ENCODE results near the gene FOXP1.

DNA sequence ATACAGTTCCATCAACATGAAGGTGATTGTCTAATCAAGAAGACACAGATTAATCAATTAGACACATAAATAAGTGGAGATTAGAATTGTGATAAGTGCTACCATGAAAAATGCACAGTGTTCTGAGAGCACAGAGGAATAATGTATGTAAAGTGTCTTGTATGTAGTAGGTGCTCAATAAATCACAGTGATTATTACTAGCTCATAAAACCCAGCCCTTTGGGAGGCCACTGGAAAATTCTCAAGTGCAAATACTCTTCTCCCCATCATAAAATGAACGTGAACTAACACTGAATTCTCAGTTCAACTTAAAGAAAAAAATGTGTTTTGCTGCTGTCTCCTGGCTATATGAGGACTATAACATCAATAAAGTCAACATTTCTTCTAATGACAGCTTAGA, 368.2 kb downstream of the FOXP1 start:
- TF ChIP-seq, protein P1, sequence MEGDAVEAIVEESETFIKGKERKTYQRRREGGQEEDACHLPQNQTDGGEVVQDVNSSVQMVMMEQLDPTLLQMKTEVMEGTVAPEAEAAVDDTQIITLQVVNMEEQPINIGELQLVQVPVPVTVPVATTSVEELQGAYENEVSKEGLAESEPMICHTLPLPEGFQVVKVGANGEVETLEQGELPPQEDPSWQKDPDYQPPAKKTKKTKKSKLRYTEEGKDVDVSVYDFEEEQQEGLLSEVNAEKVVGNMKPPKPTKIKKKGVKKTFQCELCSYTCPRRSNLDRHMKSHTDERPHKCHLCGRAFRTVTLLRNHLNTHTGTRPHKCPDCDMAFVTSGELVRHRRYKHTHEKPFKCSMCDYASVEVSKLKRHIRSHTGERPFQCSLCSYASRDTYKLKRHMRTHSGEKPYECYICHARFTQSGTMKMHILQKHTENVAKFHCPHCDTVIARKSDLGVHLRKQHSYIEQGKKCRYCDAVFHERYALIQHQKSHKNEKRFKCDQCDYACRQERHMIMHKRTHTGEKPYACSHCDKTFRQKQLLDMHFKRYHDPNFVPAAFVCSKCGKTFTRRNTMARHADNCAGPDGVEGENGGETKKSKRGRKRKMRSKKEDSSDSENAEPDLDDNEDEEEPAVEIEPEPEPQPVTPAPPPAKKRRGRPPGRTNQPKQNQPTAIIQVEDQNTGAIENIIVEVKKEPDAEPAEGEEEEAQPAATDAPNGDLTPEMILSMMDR (conservative IDR thresholded peaks at IDR 0.05 in 1 of 2, IDR thresholded peaks at IDR 0.05 in 1 of 2; ENCODE audit: extremely low read depth in 1 of 2, insufficient read depth in 1 of 2, low read depth in 1 of 2, low read length in 2 of 2), result no peak
- no peak for TF ChIP-seq EZH2 (IDR thresholded peaks at IDR 0.05; ENCODE audit: borderline replicate concordance, low read length)

Data from mammary epithelial cell (primary cell).